GM19238 (cell line): ENCODE results near the gene COL15A1.

ENCODE experiments used
- DNase-seq: peaks from one replicate; pipeline ENCODE4 v3.0.0; 2011; ENCODE audit warnings: low spot score; ENCODE audit not compliant: insufficient read length

COL15A1 gene

GRCh38 chr9:98992107-98992884 lies 48.6 kb downstream of the COL15A1 start:
- DNase-seq = no peak

GRCh38 chr9:98992885-98993569 lies 49.3 kb downstream of the COL15A1 start:
- DNase-seq = no peak

GRCh38 chr9:98993570-98993945 lies 49.9 kb downstream of the COL15A1 start:
- DNase-seq = peak; percentile 47

- DNase-seq = no peak
Measured at GRCh38 chr9:98994172-98995058, 50.7 kb downstream of the COL15A1 start.

GRCh38 chr9:98995059-98995671 lies 51.5 kb downstream of the COL15A1 start:
- no peak for DNase-seq

- no peak for DNase-seq
Measured at GRCh38 chr9:98995971-98996504, 52.3 kb downstream of the COL15A1 start.

- DNase-seq = no peak
Measured at GRCh38 chr9:98997604-98998003, 53.9 kb downstream of the COL15A1 start.

GRCh38 chr9:98998441-98999151 lies 54.9 kb downstream of the COL15A1 start:
- DNase-seq = peak; percentile 56

- DNase-seq = no peak
Measured at GRCh38 chr9:98999152-98999525, 55.4 kb downstream of the COL15A1 start.

- DNase-seq = no peak
Measured at GRCh38 chr9:99000476-99001395, 57.0 kb downstream of the COL15A1 start.

GRCh38 chr9:99001892-99002291 lies 58.2 kb downstream of the COL15A1 start:
- no peak for DNase-seq

- no peak for DNase-seq
Measured at GRCh38 chr9:99002706-99003105, 59.0 kb downstream of the COL15A1 start.

GRCh38 chr9:99003308-99003707 lies 59.6 kb downstream of the COL15A1 start:
- DNase-seq = no peak

- DNase-seq = no peak
Measured at GRCh38 chr9:99004115-99004514, 60.4 kb downstream of the COL15A1 start.

- no peak for DNase-seq
Measured at GRCh38 chr9:99004717-99005460, 61.2 kb downstream of the COL15A1 start.

- DNase-seq = no peak
Measured at GRCh38 chr9:99005651-99006050, 61.9 kb downstream of the COL15A1 start.

GRCh38 chr9:99006511-99006910 lies 62.8 kb downstream of the COL15A1 start:
- DNase-seq = no peak

GRCh38 chr9:99006979-99007378 lies 63.3 kb downstream of the COL15A1 start:
- DNase-seq = no peak

GRCh38 chr9:99008203-99008602 lies 64.5 kb downstream of the COL15A1 start:
- DNase-seq = no peak
